Stimulated activated CD8-positive, alpha-beta memory T cell treated with anti-CD3 and anti-CD28 coated beads, Interleukin-7, amount 100 ng/mL, for 4 hours (primary cell): Measurements from ENCODE around the gene ZNF428.
"Not testable (repeated sequence)": the region's sequence is repeated elsewhere in the genome, so short reads cannot be mapped to it uniquely, and the experiment has no call there.

Experiments used
- DNase-seq, 2 donors: peaks; one replicate each; pipeline ENCODE4 v3.0.0-alpha.2; 2020; ENCODE audit warnings: low read depth in 2 of 2

ZNF428 gene

GRCh38 chr19:43639519-43640423, 20.3 kb upstream of the ZNF428 start, which contains the start of gene CADM4:
Gene CADM4 (minus strand): TSS chr19:43639850. CDS start chr19:43639790, 60 bp downstream.
- peak in 1 of 2 donors; percentile 36 for DNase-seq

- no peak for DNase-seq
Measured at GRCh38 chr19:43638995-43639518, 19.6 kb upstream of the ZNF428 start.

GRCh38 chr19:43638214-43638994, 19.0 kb upstream of the ZNF428 start:
- no peak for DNase-seq

GRCh38 chr19:43636121-43636683, 16.8 kb upstream of the ZNF428 start:
- DNase-seq, result no peak

- DNase-seq, result not testable (repeated sequence)
Measured at GRCh38 chr19:43635561-43635940, 16.1 kb upstream of the ZNF428 start.

GRCh38 chr19:43634872-43635560, 15.6 kb upstream of the ZNF428 start:
- no peak for DNase-seq

GRCh38 chr19:43634506-43634871, 15.1 kb upstream of the ZNF428 start:
- no peak for DNase-seq

GRCh38 chr19:43634068-43634467, 14.6 kb upstream of the ZNF428 start:
- DNase-seq, result no peak

GRCh38 chr19:43633520-43633919, 14.1 kb upstream of the ZNF428 start:
- DNase-seq, result no peak

GRCh38 chr19:43631491-43631890, 12.1 kb upstream of the ZNF428 start:
- DNase-seq, result no peak

- no peak for DNase-seq
Measured at GRCh38 chr19:43628646-43629326, 9.4 kb upstream of the ZNF428 start.

GRCh38 chr19:43626838-43627237, 7.4 kb upstream of the ZNF428 start:
- no peak for DNase-seq

GRCh38 chr19:43625918-43626579, 6.6 kb upstream of the ZNF428 start:
- DNase-seq, result no peak

- DNase-seq, result peak; percentile 74 to 77
Measured at GRCh38 chr19:43624933-43625332, 5.5 kb upstream of the ZNF428 start.

GRCh38 chr19:43623889-43624670, 4.7 kb upstream of the ZNF428 start:
- no peak for DNase-seq

- DNase-seq, result no peak
Measured at GRCh38 chr19:43622956-43623355, 3.5 kb upstream of the ZNF428 start.

- no peak for DNase-seq
Measured at GRCh38 chr19:43622070-43622469, 2.6 kb upstream of the ZNF428 start.

- peak; percentile 77 to 80 for DNase-seq
Measured at GRCh38 chr19:43620061-43621001, 902 bp upstream of the ZNF428 start.

GRCh38 chr19:43618921-43619261, 538 bp downstream of the ZNF428 start:
- DNase-seq, result peak; percentile 16 to 17
